Fibroblast of skin of left quadriceps (primary cell): Measurements from ENCODE around the gene TP73.
"Not testable (repeated sequence)": the region's sequence is repeated elsewhere in the genome, so short reads cannot be mapped to it uniquely, and the experiment has no call there.

Source experiments
- DNase-seq, 2 experiments: peaks; one replicate each; pipeline ENCODE4 v3.0.0-alpha.2; 2013; ENCODE audit warnings: low read depth in 2 of 2

TP73 gene

DNA sequence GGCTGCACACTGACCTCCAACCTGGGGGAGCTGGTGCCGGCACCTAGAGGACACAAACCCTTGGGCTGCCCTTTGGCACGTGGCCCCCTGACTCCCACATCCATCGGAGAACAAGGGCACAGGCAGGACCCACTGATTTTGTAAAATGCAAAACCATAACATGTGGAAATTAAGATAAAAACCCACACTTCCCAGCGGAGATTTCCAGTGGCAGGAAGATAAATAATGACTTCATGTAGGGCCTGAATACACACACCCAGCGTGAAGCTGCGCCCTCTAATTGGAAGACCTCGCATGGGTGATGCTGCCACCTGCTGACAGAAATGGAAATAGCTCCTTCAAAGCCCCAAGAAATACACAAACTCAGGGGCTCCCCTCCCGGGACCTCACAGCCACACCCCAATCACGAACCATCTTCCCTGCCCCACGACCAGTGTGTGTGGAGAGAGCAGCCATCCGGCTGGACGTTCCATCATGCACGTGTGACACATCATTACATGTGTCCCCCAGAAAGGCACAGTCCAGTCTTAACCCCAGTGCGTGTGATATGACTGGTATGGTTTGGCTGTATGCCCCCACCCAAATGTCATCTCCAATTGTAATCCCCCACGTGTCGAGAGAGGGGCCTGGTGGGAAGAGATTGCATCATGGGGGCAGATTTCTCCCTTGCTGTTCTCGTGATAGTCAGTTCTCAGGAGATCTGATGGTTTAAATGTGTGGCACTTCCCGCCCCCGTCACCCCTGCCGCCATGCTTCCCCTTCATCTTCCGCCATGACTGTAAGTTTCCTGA, 33.2 kb upstream of the TP73 start:
- peak; percentile 43 to 51 for DNase-seq

DNA sequence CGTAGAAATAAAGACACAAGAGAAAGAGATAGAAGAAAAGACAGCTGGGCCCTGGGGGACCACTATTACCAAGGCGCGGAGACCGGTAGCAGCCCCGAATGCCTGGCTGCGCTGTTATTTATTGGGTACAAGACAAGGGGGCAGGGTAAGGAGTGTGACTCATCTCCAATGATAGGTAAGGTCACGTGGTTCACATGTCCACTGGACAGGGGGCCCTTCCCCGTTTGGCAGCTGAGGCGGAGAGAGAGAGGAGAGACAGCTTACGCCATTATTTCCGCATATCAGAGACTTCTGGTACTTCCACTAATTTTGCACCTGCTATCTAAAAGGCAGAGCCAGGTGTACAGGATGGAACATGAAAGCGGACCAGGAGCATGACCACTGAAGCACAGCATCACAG, 31.6 kb upstream of the TP73 start:
- DNase-seq = no peak

DNA sequence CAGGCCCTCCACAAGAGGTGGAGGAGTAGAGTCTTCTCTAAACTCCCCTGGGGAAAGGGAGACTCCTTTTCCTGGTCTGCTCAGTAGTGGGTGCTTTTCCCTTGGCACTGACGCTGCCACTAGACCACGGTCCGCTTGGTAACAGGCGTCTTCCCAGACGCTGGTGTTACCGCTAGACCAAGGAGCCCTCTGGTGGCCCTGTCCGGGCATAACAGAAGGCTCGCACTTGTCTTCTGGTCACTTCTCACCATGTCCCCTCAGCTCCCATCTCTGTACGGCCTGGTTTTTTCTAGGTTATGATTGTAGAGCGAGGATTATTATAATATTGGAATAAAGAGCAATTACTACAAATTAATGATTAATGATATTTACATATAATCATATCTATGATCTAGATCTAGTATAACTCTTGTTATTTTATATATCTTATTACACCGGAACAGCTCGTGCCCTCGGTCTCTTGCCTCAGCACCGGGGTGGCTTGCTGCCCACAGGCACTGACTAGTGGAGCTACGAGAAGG, 31.1 kb upstream of the TP73 start:
- not testable (repeated sequence) for DNase-seq

DNA sequence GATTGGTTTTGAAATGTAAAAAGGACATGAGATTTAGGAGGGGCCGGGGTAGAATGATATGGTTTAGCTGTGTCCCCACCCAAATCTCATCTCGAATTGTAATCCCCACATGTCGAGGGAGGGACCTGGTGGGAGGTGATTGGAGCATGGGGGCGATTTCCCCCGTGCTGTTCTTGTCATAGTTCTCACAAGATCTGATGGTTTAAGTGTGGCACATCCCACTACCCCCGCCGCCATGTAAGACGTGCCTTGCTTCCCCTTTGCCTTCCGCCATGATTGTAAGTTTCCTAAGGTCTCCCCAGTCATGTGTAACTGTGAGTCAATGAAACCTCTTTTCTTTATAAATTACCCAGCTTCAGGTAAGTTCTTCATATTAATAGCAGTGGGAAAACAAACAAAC, 30.2 kb upstream of the TP73 start:
- not testable (repeated sequence) for DNase-seq

DNA sequence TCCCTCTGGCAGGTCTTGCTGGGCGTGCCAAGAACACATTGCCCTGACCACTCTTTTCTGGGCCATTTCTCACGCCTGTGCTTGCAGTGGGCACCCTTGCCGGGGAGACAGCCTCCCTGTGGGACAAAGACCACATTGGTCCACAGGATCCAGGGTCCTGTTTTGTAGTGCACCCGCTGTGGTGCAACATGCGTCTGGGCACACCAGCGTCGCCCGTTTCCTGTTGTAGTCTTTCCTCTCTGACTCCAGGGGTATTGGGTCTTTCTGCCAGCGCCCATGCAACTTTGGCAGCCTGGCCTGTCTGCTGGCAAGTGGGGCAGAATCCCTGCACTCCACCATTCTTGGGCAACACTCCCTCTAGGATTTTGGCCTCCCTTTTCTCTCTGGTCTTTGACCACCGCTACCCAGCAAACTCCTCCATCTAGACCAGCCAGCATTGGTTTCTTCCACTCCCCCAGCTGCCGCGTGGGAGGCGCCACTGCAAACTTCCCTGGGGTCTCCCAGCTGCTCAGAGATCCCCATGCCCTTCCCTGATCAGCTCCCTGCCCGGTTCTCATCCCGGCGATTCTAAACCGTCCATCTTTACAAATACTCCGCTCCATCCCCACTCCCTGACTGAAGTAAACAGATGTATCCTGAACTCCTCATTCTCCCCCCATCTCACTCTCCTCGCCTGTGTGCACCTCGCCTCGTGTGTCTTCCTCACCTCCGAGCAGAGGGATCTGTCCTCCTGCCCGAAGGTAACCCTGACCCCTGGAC, 28.7 kb upstream of the TP73 start:
- DNase-seq = no peak

DNA sequence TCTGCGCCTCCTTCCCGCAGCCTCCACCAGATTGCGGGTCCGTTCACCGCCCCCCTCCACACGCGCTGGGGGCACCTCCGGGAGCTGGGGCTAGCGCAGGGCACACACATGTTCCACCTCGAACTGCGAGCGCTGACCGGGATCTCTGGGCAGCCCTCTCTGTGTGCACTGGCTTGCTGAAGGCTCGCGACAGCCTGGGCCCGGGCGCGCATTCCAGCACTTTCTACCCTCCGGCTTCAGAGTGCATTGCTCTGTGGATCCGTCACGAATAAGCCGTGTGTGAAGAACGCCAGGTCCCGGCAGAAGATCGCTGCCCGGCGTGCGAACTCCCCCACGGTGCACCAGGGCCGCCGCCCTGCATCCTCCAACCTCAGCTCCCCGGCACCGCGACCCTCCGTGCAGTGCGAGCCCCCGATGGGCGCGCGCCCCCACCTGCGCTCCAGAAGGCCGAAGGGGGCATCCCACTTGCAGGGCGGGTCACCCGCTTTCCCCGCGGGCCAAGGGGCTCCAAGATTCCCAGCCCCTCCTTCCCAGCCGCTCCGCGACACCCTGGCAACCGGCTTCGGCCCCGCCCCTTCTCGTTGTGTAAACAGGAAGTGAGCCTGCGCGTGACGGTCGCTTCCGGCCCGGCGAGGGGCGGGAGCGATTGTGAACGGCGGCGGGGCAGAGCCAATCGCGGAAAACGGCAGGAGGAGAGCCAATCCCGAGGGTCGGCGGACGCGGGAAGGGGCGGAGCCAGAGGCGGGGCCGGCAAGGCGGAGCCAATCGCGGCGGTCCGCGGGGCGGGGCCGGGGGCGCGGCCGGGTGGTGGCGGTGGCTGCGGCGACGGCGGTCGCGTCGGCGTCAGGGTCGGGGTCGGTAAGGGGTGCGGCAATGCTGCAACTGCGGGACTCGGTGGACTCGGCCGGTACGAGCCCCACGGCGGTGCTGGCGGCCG, 27.8 kb upstream of the TP73 start, which contains the start of gene TPRG1L:
Gene TPRG1L, plus strand, starts transcription at position 816 of the 937 bp plus-strand sequence. Its CDS starts 58 bp downstream, at position 874.
- DNase-seq = peak; percentile 87 to 88

DNA sequence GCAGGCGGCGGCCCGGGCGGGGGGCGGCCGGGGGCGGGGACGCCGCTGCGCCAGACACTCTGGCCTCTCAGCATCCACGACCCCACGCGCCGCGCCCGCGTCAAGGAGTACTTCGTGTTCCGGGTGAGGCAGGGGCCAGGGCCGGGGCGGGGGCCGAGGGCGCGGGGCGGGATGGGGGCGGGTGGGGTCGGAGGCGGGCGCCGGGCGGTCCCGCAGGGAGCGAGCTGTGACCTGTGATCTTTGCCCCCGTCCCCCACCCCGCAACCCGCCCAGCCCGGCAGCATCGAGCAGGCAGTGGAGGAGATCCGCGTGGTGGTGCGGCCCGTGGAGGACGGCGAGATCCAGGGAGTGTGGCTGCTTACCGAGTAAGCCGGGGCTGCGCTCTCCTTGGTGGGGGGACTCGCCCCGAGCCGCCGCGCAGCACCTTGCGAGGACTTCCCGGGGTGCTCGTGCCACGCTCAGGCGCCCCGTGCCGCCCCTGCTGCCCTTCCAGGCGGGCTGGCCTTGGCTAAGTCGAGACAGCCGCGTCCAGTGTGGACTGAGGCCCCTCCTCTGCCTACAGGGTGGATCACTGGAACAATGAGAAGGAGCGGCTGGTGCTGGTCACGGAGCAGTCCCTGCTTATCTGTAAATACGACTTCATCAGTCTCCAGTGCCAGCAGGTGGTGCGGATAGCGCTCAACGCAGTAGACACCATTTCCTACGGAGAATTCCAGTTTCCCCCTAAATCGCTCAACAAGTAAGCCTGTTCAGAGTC, 27.0 kb upstream of the TP73 start:
- no peak for DNase-seq

DNA sequence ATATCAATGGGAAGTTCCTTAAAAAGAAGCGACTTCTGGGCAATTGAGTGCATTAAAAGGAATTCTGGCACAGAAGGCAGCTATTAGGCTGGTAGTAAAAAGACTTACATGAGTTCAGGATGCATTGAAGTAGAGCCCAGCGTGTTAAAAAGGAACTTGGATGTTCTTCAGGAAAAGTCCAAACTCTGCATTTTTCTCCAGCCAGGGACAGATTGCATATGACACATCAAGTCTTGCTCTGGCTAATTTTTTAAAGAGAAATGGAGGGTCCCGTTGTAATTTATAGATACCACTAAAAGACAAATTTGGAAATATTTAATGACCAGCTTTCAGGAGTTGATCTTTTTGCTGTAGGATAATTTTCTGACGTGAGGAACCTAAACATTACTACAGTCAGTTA, 26.3 kb upstream of the TP73 start:
- DNase-seq = no peak

DNA sequence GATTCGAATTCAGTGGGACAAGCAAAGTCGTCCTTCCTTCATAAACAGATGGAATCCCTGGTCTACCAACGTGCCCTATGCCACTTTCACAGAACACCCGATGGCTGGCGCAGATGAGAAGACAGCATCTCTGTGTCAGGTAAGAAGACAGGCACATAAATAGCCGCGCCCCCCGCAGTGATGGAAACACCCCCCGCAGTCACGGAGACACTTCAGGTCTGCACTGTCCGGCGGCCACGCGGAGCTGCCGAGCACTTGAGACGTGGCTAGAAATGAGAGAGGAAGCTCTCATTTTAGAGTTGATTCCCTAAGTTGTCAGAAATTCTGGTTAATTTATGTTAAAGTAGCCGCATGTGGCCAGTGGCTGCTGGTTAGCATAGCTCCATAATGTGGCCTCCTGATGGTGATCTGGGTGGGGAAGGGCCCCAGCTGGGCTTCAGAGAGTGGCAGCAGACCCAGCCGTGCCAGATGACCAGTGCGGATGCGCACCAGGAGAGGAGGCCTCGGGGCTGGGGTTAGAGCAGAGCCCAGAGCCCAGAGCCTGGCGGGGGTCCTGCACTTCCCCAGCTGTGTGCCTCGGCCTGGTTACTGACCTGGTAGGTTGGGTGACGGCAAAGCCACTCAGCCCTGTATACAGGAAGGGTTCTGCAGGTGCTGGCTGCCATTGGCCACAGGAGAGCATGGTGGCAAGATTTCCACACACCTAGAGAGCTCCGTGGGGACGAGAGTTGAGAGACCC, 24.6 kb upstream of the TP73 start:
- DNase-seq = no peak

DNA sequence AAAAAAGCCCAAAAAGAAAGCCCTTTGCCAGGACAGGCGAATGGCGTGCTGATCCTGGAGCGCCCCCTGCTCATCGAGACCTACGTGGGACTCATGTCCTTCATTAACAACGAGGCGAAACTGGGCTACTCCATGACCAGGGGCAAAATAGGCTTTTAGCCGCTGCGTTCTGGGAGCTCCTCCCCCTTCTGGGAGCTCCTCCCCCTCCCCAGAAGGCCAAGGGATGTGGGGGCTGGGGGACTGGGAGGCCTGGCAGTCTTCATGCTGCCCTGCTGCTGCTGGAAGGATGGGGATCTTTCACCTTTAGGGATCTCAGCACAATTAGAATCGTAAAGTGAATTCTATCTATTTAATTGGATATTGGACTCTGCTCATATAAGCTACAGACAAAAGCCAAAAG, 23.9 kb upstream of the TP73 start:
- DNase-seq = no peak

DNA sequence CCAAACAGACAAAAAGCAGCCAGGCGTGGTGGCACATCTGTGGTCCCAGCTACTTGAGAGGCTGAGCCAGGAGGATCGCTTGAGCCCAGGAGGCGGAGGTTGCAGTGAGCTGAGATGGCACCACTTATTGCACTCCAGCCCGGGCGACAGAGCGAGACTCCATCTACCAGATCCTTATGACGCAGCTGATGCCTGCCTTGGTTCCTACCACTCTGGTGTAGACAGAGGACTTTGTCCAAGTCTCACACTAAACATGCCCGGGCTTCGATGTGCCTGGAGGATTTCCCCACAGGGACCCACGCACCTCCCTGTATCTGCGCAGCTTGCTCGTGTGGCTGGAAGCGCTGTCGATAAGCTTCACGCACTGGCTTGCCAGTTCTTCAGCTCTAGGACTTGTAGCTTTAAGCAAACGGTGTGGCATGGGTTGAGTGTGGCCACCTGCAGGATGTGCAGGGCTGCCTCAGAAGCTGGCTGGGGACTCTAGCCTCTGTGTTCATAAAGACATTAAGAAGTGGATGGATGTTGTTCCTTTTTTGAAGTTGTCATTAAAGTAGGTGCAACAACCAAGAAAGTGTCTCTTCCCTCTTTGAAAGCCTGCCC, 22.7 kb upstream of the TP73 start:
- no peak for DNase-seq

DNA sequence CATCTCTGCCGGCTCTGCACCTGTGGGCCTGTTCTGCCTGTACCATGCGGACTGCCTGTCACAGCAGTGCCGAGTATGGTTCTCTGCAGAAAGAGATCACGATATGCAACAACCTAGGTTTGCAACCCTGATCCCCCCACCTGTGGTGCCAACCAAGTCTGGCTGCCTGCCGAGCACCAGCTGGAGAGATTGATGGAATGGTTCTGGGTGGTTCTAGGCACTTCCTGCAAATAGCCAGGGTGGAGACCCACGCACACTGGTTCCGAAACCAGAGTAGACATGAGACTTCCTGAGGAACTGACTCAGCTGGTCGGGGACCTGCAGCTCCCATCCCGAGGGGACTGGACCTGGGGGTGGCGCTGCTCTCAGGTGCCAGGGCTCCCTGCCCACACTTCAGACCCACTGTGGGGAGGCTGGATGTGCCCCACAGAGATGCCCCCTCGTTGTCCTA, 22.1 kb upstream of the TP73 start:
- DNase-seq = no peak

DNA sequence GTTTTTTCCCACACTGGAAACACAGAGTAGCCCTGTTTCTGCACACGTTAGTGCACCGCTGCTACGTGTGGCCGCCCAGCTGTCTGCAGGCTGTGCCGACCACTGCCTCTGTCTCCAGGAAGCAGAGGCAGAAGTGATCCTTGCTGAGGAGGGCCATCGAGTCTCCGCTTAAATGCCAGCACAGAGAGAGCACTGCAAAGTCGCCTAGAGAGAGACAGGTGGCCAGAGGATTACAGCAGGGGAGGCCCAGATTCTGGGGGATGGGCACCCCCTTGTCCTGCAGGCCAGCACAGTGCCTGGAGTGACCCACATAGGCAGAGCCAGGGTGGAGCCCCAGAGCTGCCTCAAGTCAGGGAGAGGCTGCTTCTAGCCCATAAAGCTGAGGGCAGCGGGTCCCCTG, 21.4 kb upstream of the TP73 start:
- DNase-seq = no peak

DNA sequence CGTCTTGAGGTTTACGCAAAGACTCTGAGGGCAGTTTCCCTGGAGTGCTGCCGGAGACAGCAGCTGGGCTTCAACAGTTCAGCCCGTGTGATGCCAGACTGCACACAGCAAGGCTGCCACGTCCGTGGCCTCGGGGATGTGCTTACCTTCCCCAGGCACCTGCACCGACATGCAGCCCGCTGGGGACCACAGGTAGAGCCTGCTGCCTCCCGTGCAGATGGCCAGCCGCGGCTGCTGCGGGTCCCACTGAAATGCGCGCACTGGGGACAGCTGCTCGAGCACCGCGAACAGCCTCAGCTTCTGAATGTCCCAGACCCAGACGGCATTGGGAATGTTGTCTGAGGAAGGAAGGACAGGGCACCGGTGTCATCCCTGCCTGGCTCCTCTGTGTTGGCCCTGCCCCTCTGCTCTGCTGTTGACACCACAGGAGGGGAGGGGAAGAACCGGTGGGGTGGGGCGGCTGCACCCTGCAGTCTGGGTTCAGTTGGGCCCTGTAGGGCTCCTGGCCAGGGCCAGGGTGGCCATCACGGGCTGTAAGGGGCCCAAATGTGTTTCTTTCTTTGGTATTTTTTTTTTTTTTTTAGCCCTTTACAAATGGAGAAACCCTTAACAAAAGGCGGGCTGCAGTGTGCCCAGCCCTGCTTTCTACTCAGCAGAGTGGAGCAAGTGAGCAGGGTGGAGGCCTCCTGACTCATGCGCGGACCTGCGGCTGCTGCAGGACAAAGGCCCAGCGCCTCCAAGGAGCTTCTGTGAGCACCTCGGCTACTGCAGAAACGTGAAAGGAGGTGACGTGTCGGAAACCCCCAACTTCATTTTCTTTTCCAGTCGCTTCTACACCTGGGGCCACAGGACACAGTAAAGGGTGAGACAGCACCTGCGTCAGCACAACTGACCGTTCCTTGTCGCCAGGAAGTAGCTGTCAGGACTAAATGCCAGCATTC, 20.7 kb upstream of the TP73 start:
- no peak for DNase-seq

DNA sequence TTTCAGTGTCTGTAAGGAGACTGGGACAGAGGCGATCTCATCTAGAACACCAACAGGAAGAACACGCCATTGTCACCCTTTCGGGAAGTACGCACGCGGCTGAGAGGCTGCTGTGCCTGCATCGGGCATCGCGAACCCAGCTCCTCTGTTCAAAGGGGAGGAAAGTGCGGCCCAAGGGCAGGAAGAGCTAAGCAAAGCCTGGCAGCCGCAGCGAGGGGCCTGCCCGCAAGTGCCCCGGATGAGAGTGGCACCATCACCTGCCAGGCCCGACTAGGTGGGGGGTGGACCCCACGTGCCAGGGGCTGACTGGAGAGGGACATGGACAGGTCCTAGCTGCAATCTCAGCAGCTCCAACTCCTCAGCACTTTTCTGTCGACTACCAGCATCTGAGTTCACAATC, 20.0 kb upstream of the TP73 start:
- DNase-seq = no peak

DNA sequence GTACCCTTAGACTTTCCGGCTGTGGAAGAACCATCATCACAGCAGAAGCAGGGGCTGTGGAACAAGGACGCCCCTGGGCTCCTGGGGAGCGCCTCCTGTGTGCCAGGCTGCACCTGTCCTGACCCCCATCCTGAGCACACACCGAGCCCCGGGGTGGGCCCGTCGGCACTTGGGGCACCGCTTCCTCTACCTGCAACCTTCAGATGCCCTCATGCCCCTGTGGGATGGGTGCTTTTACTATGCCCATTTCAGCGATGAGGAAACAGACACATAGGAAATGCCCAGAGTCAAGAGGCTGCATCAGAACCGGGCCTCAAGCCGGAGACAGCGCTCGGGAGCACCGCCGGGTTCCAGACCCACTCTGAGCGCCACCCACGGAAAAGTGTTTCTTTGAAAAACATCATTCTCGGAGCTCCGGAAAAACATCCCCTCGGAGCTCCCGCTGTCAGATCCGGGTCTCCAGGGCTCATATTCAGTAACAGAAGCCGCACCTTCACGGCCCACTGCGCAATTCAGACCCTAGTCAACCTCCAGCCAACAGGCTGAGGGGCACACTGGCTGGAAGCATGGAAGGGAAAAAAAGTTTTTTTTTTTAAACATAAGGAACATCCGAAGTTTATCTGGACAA, 19.5 kb upstream of the TP73 start:
- DNase-seq = no peak

DNA sequence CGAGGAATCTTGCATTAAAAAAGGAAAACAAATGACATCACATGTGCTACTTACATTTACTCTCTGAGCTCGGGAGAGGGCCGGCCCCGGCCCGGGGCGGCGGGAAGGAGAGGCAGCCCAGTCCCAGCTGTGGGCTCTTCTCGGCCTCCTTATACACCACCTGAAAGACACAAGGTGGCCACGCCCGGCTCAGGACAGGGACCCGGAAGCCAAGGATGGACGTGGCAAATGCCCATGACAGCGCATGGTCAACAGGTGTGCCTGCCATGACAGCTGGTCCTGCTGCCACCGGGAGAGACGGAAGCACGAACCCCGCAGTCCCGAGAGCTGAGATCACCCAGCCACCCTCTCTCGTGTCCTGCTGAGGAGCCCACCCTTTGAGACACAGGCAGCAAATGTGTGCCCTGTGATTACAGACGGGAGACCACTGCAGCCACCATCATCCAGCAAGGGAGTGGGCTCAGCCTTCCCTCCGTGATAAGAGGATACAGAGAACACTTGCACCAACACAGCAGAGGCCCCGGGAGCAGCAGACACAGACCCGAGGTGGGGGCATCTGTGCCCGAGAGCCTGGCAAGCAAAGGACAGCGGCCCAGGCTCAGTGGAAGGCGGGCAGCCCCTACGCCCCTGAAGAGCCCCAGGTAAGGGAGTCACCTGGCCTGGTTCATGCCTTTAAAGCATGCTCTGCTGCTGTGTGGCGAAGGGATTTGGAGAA, 18.8 kb upstream of the TP73 start:
- DNase-seq = no peak
